ENCODE results near the gene PSME2. TPM values are rescaled to one million over a fixed set of nuclear protein-coding genes. Genes with fewer than 3 reads are reported as not detected.

Gene PSME2
- total RNA-seq, 1 experiment from 2014 or later: 172 TPM

DNA sequence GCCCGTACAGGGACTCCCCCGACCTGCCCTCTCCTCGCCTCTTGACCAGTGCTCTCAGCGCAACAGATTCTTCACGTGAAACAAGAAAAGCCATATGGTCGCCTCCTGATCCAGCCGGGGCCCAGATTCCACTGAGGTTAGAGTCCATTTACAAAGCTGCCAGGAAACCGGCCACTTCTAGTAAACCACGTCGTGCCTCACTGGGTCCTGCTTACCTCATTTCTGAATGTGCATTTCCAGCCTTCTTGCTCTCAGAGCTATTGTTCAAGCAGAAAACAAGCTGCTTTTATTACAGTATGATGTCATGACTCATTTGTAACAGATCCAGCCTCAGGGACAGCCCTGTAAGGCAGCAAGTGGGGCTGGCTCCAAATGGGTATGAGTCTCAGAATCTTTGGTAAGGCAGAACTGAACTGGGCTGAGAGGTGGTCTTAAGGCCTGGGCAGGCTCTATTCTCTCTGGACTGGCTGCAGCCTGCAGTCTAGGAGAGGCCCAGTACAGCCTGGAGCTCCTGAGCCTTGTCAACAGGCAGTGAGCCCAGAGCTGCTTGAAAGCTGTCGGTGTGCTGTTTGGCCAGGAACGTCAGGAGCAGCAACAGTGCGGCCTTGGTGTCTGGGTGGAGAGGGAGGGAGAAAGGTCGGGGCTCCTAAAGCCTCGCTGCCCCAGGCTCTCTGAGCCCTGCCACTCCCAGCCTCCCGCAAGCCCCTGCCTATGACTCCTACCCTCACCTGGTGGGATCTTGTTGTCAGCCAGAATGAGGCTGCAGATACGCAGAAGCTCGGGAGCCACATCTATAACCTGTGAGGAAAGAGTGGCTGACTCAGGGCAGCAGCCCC, 33.8 kb upstream of the PSME2 start:
- DNase-seq (ENCODE audit: low spot score): peak; percentile 39

GRCh38 chr14:24179294-24179960, 33.0 kb upstream of the PSME2 start:
- Histone ChIP-seq H3K27ac (ENCODE audit: low read depth, low read length, poor library complexity, severe bottlenecking) (no peak overlapping the region), H3K9me3 (ENCODE audit: low read depth, low read length, poor library complexity, severe bottlenecking) (no peaks in the 10 kb centered on the region), H3K4me1 (ENCODE audit: insufficient read depth, low read length, poor library complexity, severe bottlenecking) (no peaks in the 10 kb centered on the region), H3K4me3 (ENCODE audit: low read depth, low read length, poor library complexity, severe bottlenecking) (no peak overlapping the region), H3K36me3 (ENCODE audit: insufficient read depth, low read length, poor library complexity, severe bottlenecking) (peaks cover 46% of the 10 kb centered on the region), H3K27me3 (replicated peaks; ENCODE audit: insufficient read depth, low read depth, low read length, poor library complexity) (no peaks in the 10 kb centered on the region)
- CTCF ChIA-PET: interaction anchor here (0.7 kb wide), 1 partner anchor 18 kb away, joined by 3 read pairs; the partner anchor contains the start of gene IRF9
- POLR2A ChIA-PET (ENCODE audit: low non-redundant PET): interaction anchor here (0.5 to 0.6 kb wide), 2 partner anchors 44 to 426 kb away, joined by 3 to 4 read pairs; no protein-coding TSS in a partner anchor
- no peak for DNase-seq (ENCODE audit: low spot score)
- intact Hi-C loops (cut with micrococcal nuclease; ENCODE audit: unreplicated experiment): no loop called here
- BruUV-seq (replicated peaks): no TSS peak
- TF ChIP-seq, protein P1, sequence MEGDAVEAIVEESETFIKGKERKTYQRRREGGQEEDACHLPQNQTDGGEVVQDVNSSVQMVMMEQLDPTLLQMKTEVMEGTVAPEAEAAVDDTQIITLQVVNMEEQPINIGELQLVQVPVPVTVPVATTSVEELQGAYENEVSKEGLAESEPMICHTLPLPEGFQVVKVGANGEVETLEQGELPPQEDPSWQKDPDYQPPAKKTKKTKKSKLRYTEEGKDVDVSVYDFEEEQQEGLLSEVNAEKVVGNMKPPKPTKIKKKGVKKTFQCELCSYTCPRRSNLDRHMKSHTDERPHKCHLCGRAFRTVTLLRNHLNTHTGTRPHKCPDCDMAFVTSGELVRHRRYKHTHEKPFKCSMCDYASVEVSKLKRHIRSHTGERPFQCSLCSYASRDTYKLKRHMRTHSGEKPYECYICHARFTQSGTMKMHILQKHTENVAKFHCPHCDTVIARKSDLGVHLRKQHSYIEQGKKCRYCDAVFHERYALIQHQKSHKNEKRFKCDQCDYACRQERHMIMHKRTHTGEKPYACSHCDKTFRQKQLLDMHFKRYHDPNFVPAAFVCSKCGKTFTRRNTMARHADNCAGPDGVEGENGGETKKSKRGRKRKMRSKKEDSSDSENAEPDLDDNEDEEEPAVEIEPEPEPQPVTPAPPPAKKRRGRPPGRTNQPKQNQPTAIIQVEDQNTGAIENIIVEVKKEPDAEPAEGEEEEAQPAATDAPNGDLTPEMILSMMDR (conservative IDR thresholded peaks at IDR 0.05; ENCODE audit: low read depth, low read length): no peak
- no peak for TF ChIP-seq EZH2 (IDR thresholded peaks at IDR 0.05; ENCODE audit: borderline replicate concordance, low read depth, low read length, poor library complexity, severe bottlenecking)

More for the DNA sequence above, 33.8 kb upstream of the PSME2 start:
- TF ChIP-seq, protein P1 (conservative IDR thresholded peaks at IDR 0.05; ENCODE audit: low read depth, low read length): no peak
- no peak for TF ChIP-seq EZH2 (IDR thresholded peaks at IDR 0.05; ENCODE audit: borderline replicate concordance, low read depth, low read length, poor library complexity, severe bottlenecking)
- intact Hi-C loops (cut with micrococcal nuclease; ENCODE audit: unreplicated experiment): no loop called here
- Histone ChIP-seq H3K27ac (ENCODE audit: low read depth, low read length, poor library complexity, severe bottlenecking) (no peak overlapping the region), H3K9me3 (ENCODE audit: low read depth, low read length, poor library complexity, severe bottlenecking) (no peaks in the 10 kb centered on the region), H3K4me1 (ENCODE audit: insufficient read depth, low read length, poor library complexity, severe bottlenecking) (no peaks in the 10 kb centered on the region), H3K36me3 (ENCODE audit: insufficient read depth, low read length, poor library complexity, severe bottlenecking) (peaks cover 53% of the 10 kb centered on the region), H3K4me3 (ENCODE audit: low read depth, low read length, poor library complexity, severe bottlenecking) (no peak overlapping the region), H3K27me3 (replicated peaks; ENCODE audit: insufficient read depth, low read depth, low read length, poor library complexity) (no peaks in the 10 kb centered on the region)
- BruUV-seq (replicated peaks): no TSS peak
- POLR2A ChIA-PET (ENCODE audit: low non-redundant PET): interaction anchor here (0.5 kb wide), 1 partner anchor 45 kb away, joined by 3 read pairs; no protein-coding TSS in a partner anchor
- CTCF ChIA-PET: interaction anchor here (0.7 kb wide), 1 partner anchor 19 kb away, joined by 3 read pairs; the partner anchor contains the start of gene IRF9

GRCh38 chr14:24178399-24179178, 32.2 kb upstream of the PSME2 start:
- Histone ChIP-seq H3K36me3 (ENCODE audit: insufficient read depth, low read length, poor library complexity, severe bottlenecking) (peaks cover 40% of the 10 kb centered on the region), H3K4me1 (ENCODE audit: insufficient read depth, low read length, poor library complexity, severe bottlenecking) (no peaks in the 10 kb centered on the region), H3K4me3 (ENCODE audit: low read depth, low read length, poor library complexity, severe bottlenecking) (no peak overlapping the region), H3K27ac (ENCODE audit: low read depth, low read length, poor library complexity, severe bottlenecking) (no peak overlapping the region), H3K9me3 (ENCODE audit: low read depth, low read length, poor library complexity, severe bottlenecking) (no peaks in the 10 kb centered on the region), H3K27me3 (replicated peaks; ENCODE audit: insufficient read depth, low read depth, low read length, poor library complexity) (no peaks in the 10 kb centered on the region)
- BruUV-seq (replicated peaks): no TSS peak
- DNase-seq (ENCODE audit: low spot score): no peak
- TF ChIP-seq, protein P1 (conservative IDR thresholded peaks at IDR 0.05; ENCODE audit: low read depth, low read length): no peak
- TF ChIP-seq EZH2 (IDR thresholded peaks at IDR 0.05; ENCODE audit: borderline replicate concordance, low read depth, low read length, poor library complexity, severe bottlenecking): no peak
- ChIA-PET POLR2A (ENCODE audit: low non-redundant PET) (no interaction called here), CTCF (no interaction called here)
- intact Hi-C loops (cut with micrococcal nuclease; ENCODE audit: unreplicated experiment): no loop called here

Measured in A673 (cell line).